GM04503 (cell line): Measurements from ENCODE around the gene PRM2.

Source experiments
- DNase-seq: peaks from one replicate; pipeline ENCODE4 v3.0.0-alpha.2; 2012; ENCODE audit warnings: low read depth

The PRM2 gene

GRCh38 chr16:11225677-11226549 is 50.4 kb downstream of the PRM2 start:
- no peak for DNase-seq
